Measurements from ENCODE around the gene KLK14. TPM values are rescaled to one million over a fixed set of nuclear protein-coding genes. Genes with fewer than 3 reads are reported as not detected.

The KLK14 gene
- total and polyA plus RNA-seq, 5 donors from 2014 or later: 0.35 TPM; not detected in 4

DNA sequence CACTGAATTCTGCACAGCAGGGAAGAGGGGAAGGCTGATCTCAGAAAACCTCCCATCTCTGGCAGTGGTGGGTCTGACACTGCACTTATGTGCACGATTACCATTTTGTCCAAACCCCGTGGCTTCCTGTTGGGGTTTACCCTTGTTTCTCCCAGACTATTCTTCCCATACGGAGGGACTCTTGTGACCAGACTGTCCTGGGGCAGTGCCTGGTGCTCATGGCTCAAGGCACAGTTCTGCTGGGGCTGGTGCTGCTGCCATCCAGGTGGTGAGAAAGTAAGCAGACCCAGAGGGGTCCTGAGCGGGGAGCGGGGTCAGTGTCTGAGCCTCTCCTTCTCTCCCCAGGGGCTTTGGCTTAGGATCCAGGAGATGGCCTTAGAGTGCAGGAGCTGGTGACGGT is 36.9 kb upstream of the KLK14 start:
- Mint-ChIP-seq H3K27me3 (peaks cover 21% of the 10 kb centered on the region), H3K4me3 (no peak overlapping the region), H3K27ac (peak overlapping the region in 1 of 3 donors; percentile 85), H3K9me3 (peaks cover 0 to 6% (median 3%) of the 10 kb centered on the region in 7 donors), H3K4me1 (peaks cover 0 to 60% (median 32%) of the 10 kb centered on the region in 4 donors), H3K36me3 (peaks cover 4% of the 10 kb centered on the region)
- H3K9me3 ChIP-seq (ENCODE audit: control insufficient read depth in 2 of 2, low read length in 2 of 2): no peaks in the 10 kb centered on the region
- H3K27ac ChIP-seq (ENCODE audit: insufficient read depth, low read length, poor library complexity, severe bottlenecking): no peak overlapping the region
- no peak for ATAC-seq (ENCODE audit: low read depth in 2 of 2)
- DNase-seq: no peak
- peaks cover 28% of the 10 kb centered on the region for H3K4me1 ChIP-seq (ENCODE audit: control insufficient read depth, insufficient read depth, low read length, poor library complexity, severe bottlenecking)
- no peak overlapping the region for H3K4me3 ChIP-seq (ENCODE audit: low read depth, low read length)
- H3K36me3 ChIP-seq (ENCODE audit: control insufficient read depth, insufficient read depth, low read length): no peaks in the 10 kb centered on the region
- no peaks in the 10 kb centered on the region for H3K27me3 ChIP-seq (ENCODE audit: control insufficient read depth, insufficient read depth, low read length)

DNA sequence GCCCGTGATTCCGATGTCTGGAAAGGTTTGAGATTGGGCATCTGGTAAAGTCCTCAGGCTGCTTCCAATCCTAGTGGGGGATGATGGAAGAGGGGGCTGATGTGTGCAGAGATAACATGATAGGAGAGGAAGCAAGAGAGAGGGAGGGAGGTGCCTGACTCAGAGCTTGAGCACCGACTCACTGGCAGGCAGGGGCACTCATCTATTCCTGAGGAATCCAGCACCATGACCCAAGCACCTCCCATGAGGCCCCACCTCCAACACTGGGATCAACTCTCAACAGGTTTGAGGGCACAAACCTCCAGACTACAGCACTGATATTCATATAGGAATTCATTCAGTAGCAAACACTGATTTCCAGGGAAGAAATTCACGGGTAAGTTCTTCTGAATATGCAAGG is 36.4 kb upstream of the KLK14 start:
- H3K27ac ChIP-seq (ENCODE audit: insufficient read depth, low read length, poor library complexity, severe bottlenecking): no peak overlapping the region
- peaks cover 0 to 60% (median 32%) of the 10 kb centered on the region in 4 donors for H3K4me1 Mint-ChIP-seq
- peak overlapping the region in 1 of 3 donors; percentile 62 for H3K27ac Mint-ChIP-seq
- peaks cover 0 to 6% (median 3%) of the 10 kb centered on the region in 7 donors for H3K9me3 Mint-ChIP-seq
- peaks cover 25% of the 10 kb centered on the region for H3K27me3 Mint-ChIP-seq
- H3K4me1 ChIP-seq (ENCODE audit: control insufficient read depth, insufficient read depth, low read length, poor library complexity, severe bottlenecking): peaks cover 23% of the 10 kb centered on the region
- no peak overlapping the region for H3K4me3 ChIP-seq (ENCODE audit: low read depth, low read length)
- H3K27me3 ChIP-seq (ENCODE audit: control insufficient read depth, insufficient read depth, low read length): no peaks in the 10 kb centered on the region
- no peak overlapping the region for H3K4me3 Mint-ChIP-seq
- ATAC-seq (ENCODE audit: low read depth in 2 of 2): no peak
- no peaks in the 10 kb centered on the region for H3K36me3 ChIP-seq (ENCODE audit: control insufficient read depth, insufficient read depth, low read length)
- DNase-seq: no peak
- H3K9me3 ChIP-seq (ENCODE audit: control insufficient read depth in 2 of 2, low read length in 2 of 2): no peaks in the 10 kb centered on the region
- peaks cover 4% of the 10 kb centered on the region for H3K36me3 Mint-ChIP-seq

DNA sequence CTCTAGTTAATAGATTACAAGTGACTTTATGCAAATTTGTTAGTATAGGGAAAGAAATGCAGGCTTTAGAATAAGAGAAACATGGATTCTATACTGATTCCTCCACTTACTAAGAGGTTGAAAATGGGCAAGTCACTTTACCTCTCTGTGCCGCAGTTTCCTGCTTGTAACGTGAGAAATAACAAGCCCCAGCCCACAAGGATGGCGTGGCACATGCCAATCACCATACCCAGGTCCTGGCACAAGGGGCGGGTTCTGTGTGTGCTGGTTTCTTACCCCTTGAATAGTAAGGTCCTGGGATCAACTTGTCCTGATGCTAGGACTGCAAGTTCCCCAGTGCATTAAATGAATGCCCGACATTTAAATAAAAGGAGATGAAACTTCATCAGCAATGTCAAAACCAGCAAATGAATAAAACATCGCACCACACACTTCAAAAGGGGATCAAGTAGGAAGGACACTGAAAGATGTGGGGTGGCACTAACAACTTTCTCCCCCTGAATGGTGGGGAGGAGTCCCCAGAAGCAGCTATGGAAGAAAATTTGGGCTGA is 34.1 kb upstream of the KLK14 start:
- peak in 1 of 3 donors; percentile 50 for DNase-seq
- Histone ChIP-seq H3K4me1 (ENCODE audit: control insufficient read depth, insufficient read depth, low read length, poor library complexity, severe bottlenecking) (peaks cover 2% of the 10 kb centered on the region), H3K36me3 (ENCODE audit: control insufficient read depth, insufficient read depth, low read length) (no peaks in the 10 kb centered on the region), H3K27me3 (ENCODE audit: control insufficient read depth, insufficient read depth, low read length) (no peaks in the 10 kb centered on the region), H3K27ac (ENCODE audit: insufficient read depth, low read length, poor library complexity, severe bottlenecking) (no peak overlapping the region), H3K9me3 (ENCODE audit: control insufficient read depth in 2 of 2, low read length in 2 of 2) (no peaks in the 10 kb centered on the region), H3K4me3 (ENCODE audit: low read depth, low read length) (no peak overlapping the region)
- peak; percentile 28 to 31 for ATAC-seq (ENCODE audit: low read depth in 2 of 2)
- peaks cover 0 to 4% (median 0%) of the 10 kb centered on the region in 7 donors for H3K9me3 Mint-ChIP-seq
- H3K27me3 Mint-ChIP-seq: peaks cover 25% of the 10 kb centered on the region
- H3K27ac Mint-ChIP-seq: peak overlapping the region in 2 of 3 donors; percentile 12 to 24
- peak overlapping the region in 1 of 4 donors; percentile 41 for H3K4me3 Mint-ChIP-seq
- H3K36me3 Mint-ChIP-seq: no peaks in the 10 kb centered on the region
- peaks cover 0 to 38% (median 21%) of the 10 kb centered on the region in 4 donors for H3K4me1 Mint-ChIP-seq

DNA sequence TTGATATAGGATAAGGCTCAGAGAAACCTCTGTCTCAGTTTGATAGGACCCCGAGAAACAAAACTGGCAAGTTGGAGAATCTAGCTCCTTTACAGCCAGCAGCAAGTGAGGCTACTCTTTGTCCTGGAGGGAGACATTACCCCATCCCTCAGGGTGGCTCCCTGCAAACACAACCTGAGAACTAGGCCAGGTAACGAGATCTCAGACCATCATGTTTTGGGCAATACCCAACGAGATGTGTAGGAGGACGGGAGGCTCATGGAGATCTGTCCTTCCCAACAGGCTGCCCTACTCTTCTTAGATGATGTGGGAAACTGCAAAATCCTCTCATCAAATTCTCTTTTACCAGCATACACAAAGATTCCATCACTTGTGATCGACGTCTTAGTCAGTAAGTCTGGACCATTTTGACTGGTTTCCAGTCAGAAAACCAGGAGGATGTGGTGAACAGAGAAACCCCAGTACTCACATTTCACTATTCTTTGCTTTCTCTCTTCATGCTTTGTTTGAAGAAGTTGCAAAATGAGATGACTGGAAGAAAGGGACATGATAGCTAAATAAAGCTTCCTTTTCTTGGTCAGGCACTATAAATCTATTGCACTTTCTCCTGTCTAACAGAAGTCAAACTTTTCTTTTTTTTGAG is 31.5 kb upstream of the KLK14 start:
- Mint-ChIP-seq H3K9me3 (peaks cover 0 to 3% (median 0%) of the 10 kb centered on the region in 7 donors), H3K4me3 (peak overlapping the region in 1 of 4 donors; percentile 57), H3K4me1 (peaks cover 0 to 29% (median 17%) of the 10 kb centered on the region in 4 donors), H3K27me3 (peaks cover 24% of the 10 kb centered on the region), H3K27ac (no peak overlapping the region), H3K36me3 (no peaks in the 10 kb centered on the region)
- Histone ChIP-seq H3K9me3 (ENCODE audit: control insufficient read depth in 2 of 2, low read length in 2 of 2) (no peaks in the 10 kb centered on the region), H3K4me1 (ENCODE audit: control insufficient read depth, insufficient read depth, low read length, poor library complexity, severe bottlenecking) (no peaks in the 10 kb centered on the region), H3K27ac (ENCODE audit: insufficient read depth, low read length, poor library complexity, severe bottlenecking) (no peak overlapping the region), H3K36me3 (ENCODE audit: control insufficient read depth, insufficient read depth, low read length) (no peaks in the 10 kb centered on the region), H3K4me3 (ENCODE audit: low read depth, low read length) (no peak overlapping the region), H3K27me3 (ENCODE audit: control insufficient read depth, insufficient read depth, low read length) (no peaks in the 10 kb centered on the region)
- DNase-seq (peak in 2 of 3 donors; percentile 19 to 60), ATAC-seq (ENCODE audit: low read depth in 2 of 2) (peak in 1 of 2 donors; percentile 37)

DNA sequence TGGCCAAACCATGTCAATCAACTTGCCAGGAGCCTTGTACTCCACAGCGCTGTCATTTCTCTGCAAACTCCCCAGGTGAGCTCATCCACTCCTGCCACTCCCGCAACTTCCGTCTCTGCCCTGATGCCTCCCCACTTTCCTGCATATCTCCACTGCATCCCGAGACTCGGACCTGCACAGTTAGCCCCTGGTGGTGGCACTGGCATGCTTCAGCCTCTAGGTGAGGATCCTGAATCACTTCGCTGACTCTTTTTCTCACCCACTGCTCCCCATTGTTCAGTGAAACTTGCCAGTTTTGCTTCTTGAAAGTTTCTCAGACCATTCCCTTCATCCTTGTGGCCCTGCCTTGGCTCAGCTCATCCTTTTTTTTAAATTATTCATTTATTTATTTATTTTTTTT is 28.9 kb upstream of the KLK14 start:
- Mint-ChIP-seq H3K36me3 (no peaks in the 10 kb centered on the region), H3K27me3 (peaks cover 17% of the 10 kb centered on the region), H3K4me1 (peaks cover 0 to 43% (median 29%) of the 10 kb centered on the region in 4 donors), H3K27ac (no peak overlapping the region), H3K4me3 (no peak overlapping the region), H3K9me3 (peaks cover 0 to 2% (median 0%) of the 10 kb centered on the region in 7 donors)
- Histone ChIP-seq H3K4me1 (ENCODE audit: control insufficient read depth, insufficient read depth, low read length, poor library complexity, severe bottlenecking) (peaks cover 20% of the 10 kb centered on the region), H3K36me3 (ENCODE audit: control insufficient read depth, insufficient read depth, low read length) (no peaks in the 10 kb centered on the region), H3K27ac (ENCODE audit: insufficient read depth, low read length, poor library complexity, severe bottlenecking) (no peak overlapping the region), H3K4me3 (ENCODE audit: low read depth, low read length) (no peak overlapping the region), H3K27me3 (ENCODE audit: control insufficient read depth, insufficient read depth, low read length) (no peaks in the 10 kb centered on the region), H3K9me3 (ENCODE audit: control insufficient read depth in 2 of 2, low read length in 2 of 2) (no peaks in the 10 kb centered on the region)
- ATAC-seq (ENCODE audit: low read depth in 2 of 2) (no peak), DNase-seq (no peak)

DNA sequence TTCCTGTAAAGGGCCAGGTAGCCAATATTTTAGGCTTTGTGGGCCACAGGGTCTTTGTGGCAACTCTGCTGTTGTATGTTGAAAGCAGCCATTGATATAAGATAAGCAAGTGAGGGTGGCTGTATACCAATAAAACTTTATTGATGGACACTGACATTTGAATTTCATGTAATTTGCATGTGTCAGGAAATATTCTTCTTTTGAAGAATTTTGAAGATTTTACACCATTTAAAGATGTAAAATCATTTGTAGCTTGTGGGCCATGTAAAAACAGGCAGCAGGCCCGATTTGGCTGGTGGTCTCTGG is 27.9 kb upstream of the KLK14 start:
- no peak for DNase-seq
- Mint-ChIP-seq H3K4me1 (peaks cover 0 to 45% (median 30%) of the 10 kb centered on the region in 4 donors), H3K27ac (no peak overlapping the region), H3K4me3 (no peak overlapping the region), H3K27me3 (peaks cover 17% of the 10 kb centered on the region), H3K9me3 (peaks cover 0 to 2% (median 0%) of the 10 kb centered on the region in 7 donors), H3K36me3 (peaks cover 3% of the 10 kb centered on the region)
- H3K27me3 ChIP-seq (ENCODE audit: control insufficient read depth, insufficient read depth, low read length): no peaks in the 10 kb centered on the region
- no peak for ATAC-seq (ENCODE audit: low read depth in 2 of 2)
- H3K9me3 ChIP-seq (ENCODE audit: control insufficient read depth in 2 of 2, low read length in 2 of 2): no peaks in the 10 kb centered on the region
- peaks cover 22% of the 10 kb centered on the region for H3K4me1 ChIP-seq (ENCODE audit: control insufficient read depth, insufficient read depth, low read length, poor library complexity, severe bottlenecking)
- no peaks in the 10 kb centered on the region for H3K36me3 ChIP-seq (ENCODE audit: control insufficient read depth, insufficient read depth, low read length)
- no peak overlapping the region for H3K27ac ChIP-seq (ENCODE audit: insufficient read depth, low read length, poor library complexity, severe bottlenecking)
- no peak overlapping the region for H3K4me3 ChIP-seq (ENCODE audit: low read depth, low read length)

DNA sequence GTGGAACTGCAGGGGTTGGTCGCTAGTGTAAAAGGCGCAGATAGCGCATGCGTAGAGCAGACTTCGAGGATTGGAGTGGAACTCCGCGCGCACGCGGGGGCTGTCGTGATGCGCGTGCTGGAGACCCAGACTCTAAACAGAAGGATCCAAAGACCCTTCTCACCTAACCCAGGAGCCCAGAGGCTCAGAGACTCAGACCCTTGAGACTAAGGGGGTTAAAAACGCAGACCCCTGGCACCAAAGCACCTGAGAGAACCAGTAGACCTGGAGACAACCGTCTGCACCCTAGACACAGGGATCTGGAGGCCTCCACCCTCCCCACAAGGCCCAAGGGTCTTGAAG is 26.1 kb upstream of the KLK14 start:
- no peaks in the 10 kb centered on the region for H3K27me3 ChIP-seq (ENCODE audit: control insufficient read depth, insufficient read depth, low read length)
- peak overlapping the region; percentile 89 for H3K4me3 ChIP-seq (ENCODE audit: low read depth, low read length)
- Mint-ChIP-seq H3K27ac (peak overlapping the region; percentile 45 to 97 (median 92)), H3K9me3 (peaks cover 0 to 2% (median 0%) of the 10 kb centered on the region in 7 donors), H3K4me3 (peak overlapping the region; percentile 89 to 100 (median 95)), H3K36me3 (peaks cover 8% of the 10 kb centered on the region), H3K4me1 (peaks cover 0 to 46% (median 30%) of the 10 kb centered on the region in 4 donors), H3K27me3 (peaks cover 9% of the 10 kb centered on the region)
- peak; percentile 13 to 32 for ATAC-seq (ENCODE audit: low read depth in 2 of 2)
- H3K36me3 ChIP-seq (ENCODE audit: control insufficient read depth, insufficient read depth, low read length): peaks cover 8% of the 10 kb centered on the region
- H3K27ac ChIP-seq (ENCODE audit: insufficient read depth, low read length, poor library complexity, severe bottlenecking): peak overlapping the region; percentile 71
- DNase-seq: no peak
- no peaks in the 10 kb centered on the region for H3K9me3 ChIP-seq (ENCODE audit: control insufficient read depth in 2 of 2, low read length in 2 of 2)
- peaks cover 22% of the 10 kb centered on the region for H3K4me1 ChIP-seq (ENCODE audit: control insufficient read depth, insufficient read depth, low read length, poor library complexity, severe bottlenecking)
